ENCODE measurements around the gene INSYN2A.

DNA sequence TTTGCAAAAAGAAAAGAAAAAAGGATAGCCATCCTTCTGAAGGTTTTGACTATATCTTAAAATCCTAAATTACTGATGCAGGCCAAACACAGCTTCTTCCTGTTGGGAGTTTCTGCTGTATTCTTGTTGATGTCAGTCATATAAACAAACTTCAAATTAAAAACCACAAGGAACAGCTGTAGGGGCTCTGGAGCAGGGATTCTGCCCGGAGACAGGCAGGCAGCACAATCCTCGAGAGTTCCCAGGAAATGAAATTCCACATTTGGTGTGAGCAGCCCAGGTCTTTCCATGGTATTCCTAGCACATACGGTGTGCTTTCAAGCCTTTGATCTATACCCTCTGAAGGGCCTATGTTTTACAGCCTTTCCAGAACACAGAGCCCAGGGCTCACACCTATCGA, 43.2 kb downstream of the INSYN2A start:
- TF ChIP-seq, protein P1, sequence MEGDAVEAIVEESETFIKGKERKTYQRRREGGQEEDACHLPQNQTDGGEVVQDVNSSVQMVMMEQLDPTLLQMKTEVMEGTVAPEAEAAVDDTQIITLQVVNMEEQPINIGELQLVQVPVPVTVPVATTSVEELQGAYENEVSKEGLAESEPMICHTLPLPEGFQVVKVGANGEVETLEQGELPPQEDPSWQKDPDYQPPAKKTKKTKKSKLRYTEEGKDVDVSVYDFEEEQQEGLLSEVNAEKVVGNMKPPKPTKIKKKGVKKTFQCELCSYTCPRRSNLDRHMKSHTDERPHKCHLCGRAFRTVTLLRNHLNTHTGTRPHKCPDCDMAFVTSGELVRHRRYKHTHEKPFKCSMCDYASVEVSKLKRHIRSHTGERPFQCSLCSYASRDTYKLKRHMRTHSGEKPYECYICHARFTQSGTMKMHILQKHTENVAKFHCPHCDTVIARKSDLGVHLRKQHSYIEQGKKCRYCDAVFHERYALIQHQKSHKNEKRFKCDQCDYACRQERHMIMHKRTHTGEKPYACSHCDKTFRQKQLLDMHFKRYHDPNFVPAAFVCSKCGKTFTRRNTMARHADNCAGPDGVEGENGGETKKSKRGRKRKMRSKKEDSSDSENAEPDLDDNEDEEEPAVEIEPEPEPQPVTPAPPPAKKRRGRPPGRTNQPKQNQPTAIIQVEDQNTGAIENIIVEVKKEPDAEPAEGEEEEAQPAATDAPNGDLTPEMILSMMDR (IDR thresholded peaks at IDR 0.05; ENCODE audit: low read depth, low read length, missing input control) = no peak
- TF ChIP-seq, protein P2, sequence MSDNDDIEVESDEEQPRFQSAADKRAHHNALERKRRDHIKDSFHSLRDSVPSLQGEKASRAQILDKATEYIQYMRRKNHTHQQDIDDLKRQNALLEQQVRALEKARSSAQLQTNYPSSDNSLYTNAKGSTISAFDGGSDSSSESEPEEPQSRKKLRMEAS (IDR thresholded peaks at IDR 0.05) = no peak
- TF ChIP-seq JUND (IDR thresholded peaks at IDR 0.05) (no peak), GABPA (IDR thresholded peaks at IDR 0.05 in 1 of 2, conservative IDR thresholded peaks at IDR 0.05 in 1 of 2) (no peak), YY1 (IDR thresholded peaks at IDR 0.05) (no peak), TAF1 (conservative IDR thresholded peaks at IDR 0.05) (no peak), SP1 (IDR thresholded peaks at IDR 0.05) (no peak), EGR1 (IDR thresholded peaks at IDR 0.05; ENCODE audit: low read depth in 2 of 2) (no peak)
- TF ChIP-seq, protein P3, sequence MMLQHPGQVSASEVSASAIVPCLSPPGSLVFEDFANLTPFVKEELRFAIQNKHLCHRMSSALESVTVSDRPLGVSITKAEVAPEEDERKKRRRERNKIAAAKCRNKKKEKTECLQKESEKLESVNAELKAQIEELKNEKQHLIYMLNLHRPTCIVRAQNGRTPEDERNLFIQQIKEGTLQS (IDR thresholded peaks at IDR 0.05) = no peak
